GM18858 (cell line): ENCODE measurements around the gene UGT3A2.

Experiments
- ATAC-seq: cut with Tn5 transposase; IDR thresholded peaks from one replicate; pipeline ENCODE4 v1.9.1; 2021; ENCODE audit not compliant: unreplicated experiment

The UGT3A2 gene

DNA sequence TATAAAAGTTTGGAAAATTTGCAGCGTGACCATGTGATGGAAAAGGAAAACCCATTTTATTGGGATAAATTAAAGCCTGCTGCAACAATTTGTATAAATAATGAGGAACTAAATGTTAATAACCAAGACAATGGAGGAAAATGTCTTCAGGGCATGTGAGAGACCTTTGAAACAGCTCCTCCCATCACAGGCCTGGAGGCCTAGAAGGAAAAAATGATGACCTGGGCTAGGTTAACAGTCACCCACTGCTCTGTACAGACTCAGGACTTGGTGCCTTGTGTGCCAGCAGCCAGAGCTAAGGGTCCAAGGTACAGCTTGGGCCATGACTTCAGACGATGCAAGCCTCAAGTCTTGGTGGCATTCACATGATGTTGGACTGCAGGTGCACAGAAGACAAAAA, 53.5 kb downstream of the UGT3A2 start:
- ATAC-seq, result no peak

- ATAC-seq, result no peak
Measured at GRCh38 chr5:36009698-36010097, 57.0 kb downstream of the UGT3A2 start.

DNA sequence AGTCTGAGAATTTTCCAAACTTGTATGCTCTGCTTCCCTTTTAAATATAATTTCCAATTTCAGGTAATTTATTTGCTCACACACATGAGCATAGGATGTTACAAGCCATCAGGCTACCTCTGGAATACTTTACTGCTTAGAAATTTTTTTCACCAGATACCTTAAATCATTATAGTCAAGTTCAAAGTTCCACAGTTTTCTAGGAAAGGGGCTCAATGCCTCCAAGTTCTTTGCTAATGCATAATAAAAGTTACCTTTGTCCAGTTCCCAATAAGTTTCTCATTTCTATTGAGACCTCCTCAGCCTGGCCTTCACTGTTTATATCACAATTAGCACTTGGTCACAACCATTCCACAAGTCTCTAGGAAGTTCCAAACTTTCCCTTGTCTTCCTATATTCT, 59.3 kb downstream of the UGT3A2 start:
- ATAC-seq, result no peak

- no peak for ATAC-seq
Measured at GRCh38 chr5:36006163-36006562, 60.5 kb downstream of the UGT3A2 start.

- ATAC-seq, result no peak
Measured at GRCh38 chr5:36001032-36001431, 65.7 kb downstream of the UGT3A2 start.

DNA sequence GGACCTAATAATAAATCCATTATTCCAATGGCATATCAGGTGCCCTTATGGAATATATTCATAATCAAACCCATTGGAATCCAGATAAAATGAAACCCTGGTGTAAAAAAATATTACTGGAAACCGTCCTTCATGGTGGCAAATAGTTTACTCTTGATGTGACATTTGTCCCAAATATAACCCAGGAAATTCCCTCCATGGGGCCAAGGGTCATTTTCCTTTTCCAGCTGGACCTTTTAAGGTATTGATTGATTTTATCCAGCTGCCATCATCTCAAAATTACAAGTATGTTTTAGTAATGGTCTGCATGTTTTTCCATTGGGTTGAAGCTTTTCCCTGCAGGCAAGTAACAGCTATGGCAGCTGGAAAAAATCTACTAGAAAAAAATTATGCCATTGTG, 67.1 kb downstream of the UGT3A2 start:
- ATAC-seq, result no peak

DNA sequence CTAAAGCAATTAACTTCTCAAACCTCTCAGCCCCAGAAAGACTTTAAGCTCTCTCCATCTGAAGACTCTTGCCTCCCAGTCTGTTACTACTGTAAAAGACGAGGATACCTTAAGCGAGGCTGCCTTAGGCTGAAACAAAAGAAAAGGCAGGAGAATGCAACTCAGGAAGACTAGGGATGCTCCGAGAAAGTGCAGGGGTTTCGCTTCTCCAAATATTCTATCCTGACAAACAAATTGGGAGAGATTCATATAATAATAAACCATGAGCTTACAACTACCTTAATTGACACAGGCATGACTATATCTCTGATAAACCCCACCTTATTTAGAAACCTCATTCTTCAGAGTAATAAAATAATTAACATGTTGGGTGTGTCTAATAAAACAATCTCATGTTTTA, 70.6 kb downstream of the UGT3A2 start:
- no peak for ATAC-seq

GRCh38 chr5:35990941-35991611, 75.6 kb downstream of the UGT3A2 start, which contains the start of gene UGT3A1:
UGT3A1 (minus strand) TSS chr5:35991390; CDS start chr5:35991240, 150 bp downstream.
- no peak for ATAC-seq

DNA sequence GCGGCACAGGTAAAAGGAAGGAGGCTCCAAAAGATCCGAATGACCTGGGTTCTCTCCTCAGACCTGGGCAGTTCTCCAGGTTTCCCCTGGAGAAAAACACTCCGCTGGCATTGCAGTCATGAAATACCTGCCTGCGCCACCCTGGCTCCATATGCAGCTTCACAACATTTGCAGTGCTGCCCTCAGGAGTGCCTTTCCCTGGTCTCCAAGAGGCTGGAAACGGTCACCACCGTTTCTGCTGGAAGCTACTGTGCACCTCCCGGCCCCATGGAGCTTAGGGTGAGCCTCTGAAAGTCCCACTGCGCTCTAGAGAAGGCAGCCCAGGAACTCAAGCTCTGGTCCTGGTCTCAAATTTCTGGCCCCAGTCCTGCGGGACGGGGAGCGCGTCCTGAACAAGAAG, 76.2 kb downstream of the UGT3A2 start:
- ATAC-seq, result no peak

GRCh38 chr5:35988529-35988928, 78.2 kb downstream of the UGT3A2 start:
- ATAC-seq, result no peak

DNA sequence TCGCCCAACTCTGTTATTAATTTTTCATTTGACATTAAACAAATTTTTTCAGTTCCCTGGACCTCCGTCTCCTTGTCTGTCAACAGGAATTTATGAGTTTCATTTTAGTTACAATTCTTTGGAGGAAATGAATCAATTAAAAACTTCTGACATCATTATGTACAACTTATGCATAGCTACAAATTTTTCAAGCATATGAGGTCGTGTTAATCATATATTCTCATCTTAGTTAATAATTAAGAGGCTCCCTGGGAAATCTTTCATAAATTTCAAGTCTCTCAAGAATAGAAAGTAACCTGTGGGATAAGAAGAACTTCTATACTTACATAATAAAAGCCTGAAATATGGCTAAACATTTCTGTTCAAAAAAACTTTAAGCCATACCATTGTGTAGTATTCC, 78.9 kb downstream of the UGT3A2 start:
- no peak for ATAC-seq
